NCI-H2227 treated with DMSO at 0.1 percent for 48 hours (cell line): Measurements from ENCODE around the gene CSTF2.
A peak's percentile ranks its signal among the peaks of the same experiment; 100 is the strongest.
"Not testable (repeated sequence)": the region's sequence is repeated elsewhere in the genome, so short reads cannot be mapped to it uniquely, and the experiment has no call there.

Experiments
- DNase-seq: peaks from one replicate; lab custom pipeline; 2025; lab: John Stamatoyannopoulos, UW

The CSTF2 gene

GRCh38 chrX:100819837-100820666, at the start of gene CSTF2:
Gene CSTF2, plus strand, starts transcription at chrX:100820391. Its CDS starts 26 bp downstream, at chrX:100820417.
- DNase-seq: peak; percentile 91

- not testable (repeated sequence) for DNase-seq
Measured at GRCh38 chrX:100796371-100796770, 23.8 kb upstream of the CSTF2 start.

DNA sequence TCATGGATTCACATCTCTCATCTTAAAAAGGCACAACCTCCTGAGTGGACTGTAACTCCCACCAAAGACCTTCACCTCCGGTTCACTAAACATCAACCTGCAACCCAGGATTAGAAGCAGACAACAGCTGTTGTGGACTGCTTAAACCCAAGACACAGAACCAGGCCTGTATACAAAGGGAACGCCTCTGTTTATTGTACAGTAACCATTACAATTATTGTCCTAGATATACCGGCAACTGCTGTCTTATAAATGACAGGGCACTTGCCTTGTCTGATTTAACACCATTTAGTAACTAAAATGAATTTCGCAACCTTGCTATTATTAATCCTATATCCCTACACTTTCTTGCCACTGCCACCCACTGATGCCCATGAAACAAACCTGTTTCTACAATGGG, 22.8 kb upstream of the CSTF2 start:
- no peak for DNase-seq

- DNase-seq: no peak
Measured at GRCh38 chrX:100798484-100799214, 21.5 kb upstream of the CSTF2 start.

DNA sequence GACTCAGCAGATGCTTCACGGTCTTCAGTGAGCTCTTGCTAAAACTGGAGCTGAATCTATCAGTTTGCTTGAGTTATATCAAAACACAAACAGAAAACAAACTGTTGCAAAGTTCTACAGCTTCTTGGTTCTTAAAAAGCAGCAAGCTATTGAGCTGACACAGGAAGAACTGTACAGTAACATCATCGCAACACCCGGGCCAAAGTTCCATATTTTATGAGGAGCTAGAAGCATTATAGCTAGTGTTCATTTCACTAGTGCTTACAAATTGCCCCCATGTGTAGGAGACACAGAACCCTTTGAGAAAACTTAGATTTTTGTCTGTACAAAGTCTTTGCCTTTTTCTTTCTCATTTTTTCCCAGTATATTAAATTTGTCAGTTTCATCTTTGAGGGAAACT, 17.3 kb upstream of the CSTF2 start:
- DNase-seq: no peak

DNA sequence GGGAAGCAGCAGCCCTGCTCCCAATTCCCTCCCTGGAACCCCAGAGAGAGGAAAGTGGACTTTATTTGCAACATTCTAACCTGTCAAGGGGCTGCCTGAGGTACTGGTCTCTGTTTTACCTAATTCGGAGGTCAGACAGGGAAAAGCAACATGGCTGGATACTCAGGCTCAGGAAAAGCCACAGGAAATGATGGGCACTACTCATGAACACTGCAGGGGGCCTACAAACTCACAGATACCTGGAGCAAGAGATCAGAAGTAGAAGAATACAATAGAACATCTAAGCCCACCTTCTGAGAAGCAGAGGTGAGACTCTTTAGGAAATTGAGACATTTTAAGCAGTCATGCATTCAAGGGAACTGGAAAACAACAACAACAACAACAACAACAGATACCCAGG, 15.4 kb upstream of the CSTF2 start:
- DNase-seq: no peak

GRCh38 chrX:100808265-100808664, 11.9 kb upstream of the CSTF2 start:
- not testable (repeated sequence) for DNase-seq

- no peak for DNase-seq
Measured at GRCh38 chrX:100812216-100813158, 7.7 kb upstream of the CSTF2 start.

GRCh38 chrX:100817340-100817739, 2.9 kb upstream of the CSTF2 start:
- no peak for DNase-seq

- no peak for DNase-seq
Measured at GRCh38 chrX:100819534-100819836, 706 bp upstream of the CSTF2 start.

DNA sequence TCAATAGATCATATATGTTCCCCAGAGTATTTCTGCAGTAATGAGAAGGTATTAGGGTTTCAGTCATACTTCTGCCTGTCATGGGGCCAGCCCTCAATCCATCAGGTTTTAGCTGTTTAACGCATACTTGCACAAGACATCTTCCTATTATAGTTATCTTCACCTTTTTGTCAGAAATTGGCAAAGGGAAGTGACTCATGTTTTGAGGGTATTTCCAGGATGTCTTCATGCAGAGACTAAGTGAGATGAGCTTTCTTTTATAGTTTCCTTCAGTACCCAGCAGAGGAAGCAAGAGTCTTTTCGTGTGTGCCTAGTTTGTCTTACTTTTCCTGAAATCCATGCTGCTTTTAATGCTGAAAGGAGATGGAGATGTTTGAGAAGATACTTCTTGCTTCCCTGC, 9.5 kb downstream of the CSTF2 start:
- DNase-seq: no peak

- DNase-seq: no peak
Measured at GRCh38 chrX:100830143-100830542, 10.0 kb downstream of the CSTF2 start.

DNA sequence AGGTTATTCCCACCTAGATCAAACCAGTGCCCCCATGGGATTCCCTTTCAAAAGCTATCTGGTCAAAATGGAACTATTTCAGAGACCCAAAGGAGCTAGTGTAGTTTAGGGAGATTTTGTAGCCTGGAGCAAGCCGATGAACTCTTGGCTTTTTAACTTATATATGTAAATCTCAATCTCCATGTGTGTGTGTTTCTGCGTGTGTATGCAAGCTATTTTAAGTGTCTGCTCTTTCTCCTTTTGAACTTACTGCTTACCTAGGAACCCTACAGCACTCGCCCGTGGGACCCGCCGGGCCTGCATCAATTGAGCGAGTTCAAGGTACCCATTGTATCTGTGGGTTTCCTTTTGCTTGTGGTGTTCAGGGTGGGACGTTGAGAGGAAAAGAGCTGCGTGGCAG, 10.4 kb downstream of the CSTF2 start:
- no peak for DNase-seq

DNA sequence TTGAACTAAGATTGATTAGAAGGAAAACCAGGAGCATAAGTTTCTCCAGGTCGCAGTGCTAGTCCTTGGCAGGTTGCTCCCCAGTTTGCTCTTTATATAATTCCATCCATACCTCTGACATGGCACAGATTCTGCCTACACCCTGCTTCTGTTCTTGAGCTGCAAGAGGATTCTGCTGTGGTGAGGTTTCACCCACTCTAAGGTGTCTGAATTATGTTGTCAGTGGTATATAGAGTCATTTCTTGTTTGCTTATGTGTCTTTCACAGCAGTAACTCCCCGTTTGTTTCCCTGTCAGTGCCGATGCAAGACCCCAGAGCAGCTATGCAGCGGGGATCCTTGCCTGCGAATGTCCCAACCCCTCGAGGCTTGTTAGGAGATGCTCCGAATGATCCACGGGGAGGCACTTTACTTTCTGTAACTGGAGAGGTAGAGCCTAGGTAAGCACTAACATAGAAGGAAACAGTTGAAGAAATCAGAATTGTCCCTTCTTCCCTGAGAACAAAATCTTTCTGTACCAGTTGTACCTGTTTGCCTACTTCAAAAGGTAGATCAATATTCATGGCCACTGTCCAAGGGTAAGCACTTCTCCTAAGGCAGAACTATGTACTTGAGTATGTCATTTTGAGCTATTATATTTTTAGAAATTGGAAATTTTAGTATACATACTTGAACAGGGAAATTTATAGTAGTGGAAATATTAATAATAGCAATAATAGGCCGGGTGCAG, 11.2 kb downstream of the CSTF2 start:
- DNase-seq: no peak

DNA sequence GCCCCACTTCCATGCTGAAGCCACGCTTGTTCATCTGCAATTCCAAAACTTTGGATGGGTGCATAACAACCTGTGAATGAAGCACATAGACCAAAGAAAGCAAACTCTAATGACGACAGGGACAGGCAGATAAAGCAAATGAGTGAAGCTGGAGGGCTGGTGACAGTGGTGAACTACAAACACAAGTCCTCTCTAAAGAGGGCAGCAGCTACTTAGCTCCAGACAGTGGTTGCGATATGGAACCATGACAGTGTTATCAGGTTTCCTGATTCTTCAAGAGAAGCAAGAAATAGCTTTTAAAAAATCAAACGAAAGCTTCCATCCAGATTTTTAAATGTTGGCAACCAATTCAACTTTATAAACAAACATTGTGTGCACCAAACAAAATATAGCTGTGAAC, 30.1 kb downstream of the CSTF2 start:
- DNase-seq: no peak

GRCh38 chrX:100852810-100853209, 32.6 kb downstream of the CSTF2 start:
- DNase-seq: no peak

- DNase-seq: no peak
Measured at GRCh38 chrX:100863326-100863864, 43.2 kb downstream of the CSTF2 start.

GRCh38 chrX:100864657-100865391, 44.6 kb downstream of the CSTF2 start:
- peak; percentile 25 for DNase-seq

DNA sequence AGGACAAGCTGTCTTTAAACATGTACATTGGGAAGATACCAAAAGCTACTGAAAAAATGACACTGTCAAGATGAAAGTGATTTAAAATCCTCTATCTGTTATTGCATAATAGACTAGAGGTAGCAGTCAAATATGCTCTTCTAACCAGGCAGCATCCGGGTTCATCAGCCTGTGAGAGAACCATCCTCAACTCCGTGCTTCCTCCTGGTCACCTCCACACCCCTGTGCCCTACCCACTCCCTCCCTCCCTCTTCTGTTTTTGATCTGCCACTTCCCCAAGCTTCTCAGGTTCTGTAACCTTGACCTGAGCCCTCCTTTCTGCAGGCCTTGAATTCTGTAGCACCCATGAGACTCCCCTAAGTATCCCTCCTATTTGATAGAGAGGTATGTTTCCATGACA, 48.1 kb downstream of the CSTF2 start:
- DNase-seq: no peak

GRCh38 chrX:100870527-100870926, 50.3 kb downstream of the CSTF2 start:
- DNase-seq: no peak
